ENCODE data around the gene GPR3.

The GPR3 gene

GRCh38 chr1:27392778-27393635 is 585 bp downstream of the GPR3 start:
- TF ChIP-seq EZH2 (IDR thresholded peaks at IDR 0.05): no peak
- Histone ChIP-seq H3K27ac (no peak overlapping the region), H3K9me3 (ENCODE audit: low read depth, low read length) (no peaks in the 10 kb centered on the region), H3K36me3 (ENCODE audit: insufficient read depth, low read length) (no peaks in the 10 kb centered on the region), H3K4me3 (peak overlapping the region; percentile 88), H3K9ac (ENCODE audit: insufficient read length) (peak overlapping the region; percentile 75)
- no peak for DNase-seq (ENCODE audit: low read depth, low spot score)

GRCh38 chr1:27393641-27394281 is 1.3 kb downstream of the GPR3 start:
- H3K4me3 ChIP-seq: no peak overlapping the region
- H3K36me3 ChIP-seq (ENCODE audit: insufficient read depth, low read length): no peaks in the 10 kb centered on the region
- H3K9ac ChIP-seq (ENCODE audit: insufficient read length): no peak overlapping the region
- no peak overlapping the region for H3K27ac ChIP-seq
- no peak for DNase-seq (ENCODE audit: low read depth, low spot score)
- H3K9me3 ChIP-seq (ENCODE audit: low read depth, low read length): no peaks in the 10 kb centered on the region
- TF ChIP-seq FOXP2 (optimal IDR thresholded peaks at IDR 0.05; ENCODE audit: control extremely low read depth, extremely low read length, insufficient read depth) (no peak), EZH2 (IDR thresholded peaks at IDR 0.05) (no peak), POLR2AphosphoS5 (IDR thresholded peaks at IDR 0.05; ENCODE audit: borderline replicate concordance, low read depth, low read length) (no peak)

DNA sequence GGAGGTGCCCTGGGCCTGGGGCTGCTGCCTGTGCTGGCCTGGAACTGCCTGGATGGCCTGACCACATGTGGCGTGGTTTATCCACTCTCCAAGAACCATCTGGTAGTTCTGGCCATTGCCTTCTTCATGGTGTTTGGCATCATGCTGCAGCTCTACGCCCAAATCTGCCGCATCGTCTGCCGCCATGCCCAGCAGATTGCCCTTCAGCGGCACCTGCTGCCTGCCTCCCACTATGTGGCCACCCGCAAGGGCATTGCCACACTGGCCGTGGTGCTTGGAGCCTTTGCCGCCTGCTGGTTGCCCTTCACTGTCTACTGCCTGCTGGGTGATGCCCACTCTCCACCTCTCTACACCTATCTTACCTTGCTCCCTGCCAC is 1.8 kb downstream of the GPR3 start:
- Histone ChIP-seq H3K9me3 (ENCODE audit: low read depth, low read length) (no peaks in the 10 kb centered on the region), H3K4me3 (no peak overlapping the region), H3K36me3 (ENCODE audit: insufficient read depth, low read length) (no peaks in the 10 kb centered on the region), H3K27ac (no peak overlapping the region), H3K9ac (ENCODE audit: insufficient read length) (no peak overlapping the region)
- TF ChIP-seq EZH2 (IDR thresholded peaks at IDR 0.05): no peak
- no peak for TF ChIP-seq FOXP2 (optimal IDR thresholded peaks at IDR 0.05; ENCODE audit: control extremely low read depth, extremely low read length, insufficient read depth)
- TF ChIP-seq POLR2AphosphoS5 (IDR thresholded peaks at IDR 0.05; ENCODE audit: borderline replicate concordance, low read depth, low read length): no peak
- no peak for DNase-seq (ENCODE audit: low read depth, low spot score)

DNA sequence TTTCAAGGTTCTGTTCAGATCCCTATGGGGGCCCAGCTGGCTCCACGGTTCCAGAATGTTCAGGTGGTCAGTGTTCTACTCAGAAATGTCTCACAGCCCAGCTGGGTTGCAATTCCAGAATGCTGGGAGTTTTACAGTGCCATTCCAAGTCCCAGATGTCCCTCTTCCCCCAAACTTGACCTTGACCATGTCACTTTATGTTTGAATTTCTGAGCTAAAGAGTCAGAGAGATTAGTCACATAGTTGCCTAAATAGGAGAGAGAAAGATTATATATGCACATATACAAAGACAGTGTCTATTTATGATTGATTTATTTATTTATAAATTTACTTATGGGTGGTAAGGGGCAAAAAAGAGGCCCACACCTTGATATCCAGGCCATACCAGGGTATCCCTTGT is 2.5 kb downstream of the GPR3 start:
- no peak overlapping the region for H3K9ac ChIP-seq (ENCODE audit: insufficient read length)
- H3K9me3 ChIP-seq (ENCODE audit: low read depth, low read length): no peaks in the 10 kb centered on the region
- no peak for DNase-seq (ENCODE audit: low read depth, low spot score)
- no peak overlapping the region for H3K27ac ChIP-seq
- no peak overlapping the region for H3K4me3 ChIP-seq
- TF ChIP-seq EZH2 (IDR thresholded peaks at IDR 0.05) (no peak), POLR2AphosphoS5 (IDR thresholded peaks at IDR 0.05; ENCODE audit: borderline replicate concordance, low read depth, low read length) (no peak), FOXP2 (optimal IDR thresholded peaks at IDR 0.05; ENCODE audit: control extremely low read depth, extremely low read length, insufficient read depth) (no peak)
- no peaks in the 10 kb centered on the region for H3K36me3 ChIP-seq (ENCODE audit: insufficient read depth, low read length)

GRCh38 chr1:27395441-27396195 is 3.2 kb downstream of the GPR3 start:
- no peak for DNase-seq (ENCODE audit: low read depth, low spot score)
- H3K9ac ChIP-seq (ENCODE audit: insufficient read length): no peak overlapping the region
- no peak overlapping the region for H3K4me3 ChIP-seq
- H3K9me3 ChIP-seq (ENCODE audit: low read depth, low read length): no peaks in the 10 kb centered on the region
- H3K36me3 ChIP-seq (ENCODE audit: insufficient read depth, low read length): no peaks in the 10 kb centered on the region
- TF ChIP-seq POLR2AphosphoS5 (IDR thresholded peaks at IDR 0.05; ENCODE audit: borderline replicate concordance, low read depth, low read length) (no peak), EZH2 (IDR thresholded peaks at IDR 0.05) (no peak), FOXP2 (optimal IDR thresholded peaks at IDR 0.05; ENCODE audit: control extremely low read depth, extremely low read length, insufficient read depth) (no peak)
- H3K27ac ChIP-seq: no peak overlapping the region

GRCh38 chr1:27397110-27397509 is 4.7 kb downstream of the GPR3 start:
- Histone ChIP-seq H3K9me3 (ENCODE audit: low read depth, low read length) (no peaks in the 10 kb centered on the region), H3K27ac (no peak overlapping the region), H3K4me3 (no peak overlapping the region), H3K36me3 (ENCODE audit: insufficient read depth, low read length) (no peaks in the 10 kb centered on the region), H3K9ac (ENCODE audit: insufficient read length) (no peak overlapping the region)
- DNase-seq (ENCODE audit: low read depth, low spot score): no peak
- TF ChIP-seq EZH2 (IDR thresholded peaks at IDR 0.05): no peak
- no peak for TF ChIP-seq FOXP2 (optimal IDR thresholded peaks at IDR 0.05; ENCODE audit: control extremely low read depth, extremely low read length, insufficient read depth)
- no peak for TF ChIP-seq POLR2AphosphoS5 (IDR thresholded peaks at IDR 0.05; ENCODE audit: borderline replicate concordance, low read depth, low read length)

GRCh38 chr1:27397749-27398148 is 5.3 kb downstream of the GPR3 start:
- H3K4me3 ChIP-seq: no peak overlapping the region
- TF ChIP-seq POLR2AphosphoS5 (IDR thresholded peaks at IDR 0.05; ENCODE audit: borderline replicate concordance, low read depth, low read length) (no peak), FOXP2 (optimal IDR thresholded peaks at IDR 0.05; ENCODE audit: control extremely low read depth, extremely low read length, insufficient read depth) (no peak), EZH2 (IDR thresholded peaks at IDR 0.05) (no peak)
- H3K36me3 ChIP-seq (ENCODE audit: insufficient read depth, low read length): no peaks in the 10 kb centered on the region
- no peak for DNase-seq (ENCODE audit: low read depth, low spot score)
- no peak overlapping the region for H3K9ac ChIP-seq (ENCODE audit: insufficient read length)
- no peak overlapping the region for H3K27ac ChIP-seq
- H3K9me3 ChIP-seq (ENCODE audit: low read depth, low read length): no peaks in the 10 kb centered on the region

GRCh38 chr1:27398405-27399149 is 6.2 kb downstream of the GPR3 start:
- no peak overlapping the region for H3K9ac ChIP-seq (ENCODE audit: insufficient read length)
- H3K27ac ChIP-seq: peak overlapping the region; percentile 74
- H3K9me3 ChIP-seq (ENCODE audit: low read depth, low read length): no peaks in the 10 kb centered on the region
- no peak for TF ChIP-seq POLR2AphosphoS5 (IDR thresholded peaks at IDR 0.05; ENCODE audit: borderline replicate concordance, low read depth, low read length)
- no peak for TF ChIP-seq FOXP2 (optimal IDR thresholded peaks at IDR 0.05; ENCODE audit: control extremely low read depth, extremely low read length, insufficient read depth)
- TF ChIP-seq EZH2 (IDR thresholded peaks at IDR 0.05): no peak
- no peaks in the 10 kb centered on the region for H3K36me3 ChIP-seq (ENCODE audit: insufficient read depth, low read length)
- no peak overlapping the region for H3K4me3 ChIP-seq
- no peak for DNase-seq (ENCODE audit: low read depth, low spot score)

All from SK-N-MC (cell line).